GM13976 (cell line): ENCODE measurements around the gene CAPN15.

Experiments used
- DNase-seq: peaks from one replicate; pipeline ENCODE4 v3.0.0; 2012; ENCODE audit warnings: low spot score
- in situ Hi-C: fragments of 300-500 bp; cut with MboI; formaldehyde crosslinking; loops from one replicate; pipeline ENCODE4 v1.12.0; 2022; ENCODE audit warnings: low sequenced_read_pairs, mixed read lengths, inconsistent platforms; ENCODE audit not compliant: unreplicated experiment
- TF ChIP-seq, protein P1 (sequence below): IDR thresholded peaks from 2 replicates; pipeline ENCODE4 v1.5.1; 2012; ENCODE audit warnings: borderline replicate concordance, mild to moderate bottlenecking; ENCODE audit not compliant: insufficient read depth; ENCODE audit errors: extremely low read depth, missing control alignments, control extremely low read depth

Gene CAPN15

DNA sequence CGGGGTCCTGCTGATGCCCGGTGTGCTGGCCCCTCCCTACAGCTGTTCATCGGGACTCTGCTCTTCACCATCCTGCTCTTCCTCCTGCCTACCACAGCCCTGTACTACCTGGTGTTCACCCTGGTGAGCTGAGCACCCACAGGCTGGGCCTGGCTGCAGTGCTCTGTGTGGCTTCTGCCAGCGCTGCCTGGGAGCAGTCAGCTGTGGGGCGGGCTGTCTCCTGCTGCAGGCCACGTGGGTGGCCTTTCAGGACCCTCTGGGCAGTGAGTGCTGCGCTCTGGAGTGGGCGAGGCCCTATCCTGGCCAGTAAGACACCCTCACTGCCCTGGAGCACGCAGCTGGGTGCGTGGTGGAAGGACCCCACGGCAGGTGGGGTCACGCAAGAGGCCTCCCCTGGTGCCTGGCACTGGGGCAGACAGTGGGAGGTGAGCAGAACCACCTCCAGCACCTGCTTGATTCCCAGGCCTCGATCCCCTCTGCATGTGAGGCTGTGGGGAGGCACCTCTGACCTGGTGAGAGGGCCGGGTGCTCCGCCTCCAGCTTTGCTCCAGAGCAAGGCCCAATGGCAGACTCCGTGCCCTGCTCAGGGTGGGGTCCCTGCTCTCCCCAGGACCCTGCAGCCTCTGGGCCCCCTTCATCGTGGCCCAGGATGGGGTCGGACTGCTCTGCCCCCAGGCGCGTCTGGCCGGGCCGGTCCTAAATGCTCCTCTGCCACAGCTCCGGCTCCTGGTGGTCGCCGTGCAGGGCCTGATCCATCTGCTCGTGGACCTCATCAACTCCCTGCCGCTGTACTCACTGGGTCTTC is 52.8 kb downstream of the CAPN15 start:
- in situ Hi-C loops: no loop called here
- DNase-seq: no peak
- TF ChIP-seq, protein P1, sequence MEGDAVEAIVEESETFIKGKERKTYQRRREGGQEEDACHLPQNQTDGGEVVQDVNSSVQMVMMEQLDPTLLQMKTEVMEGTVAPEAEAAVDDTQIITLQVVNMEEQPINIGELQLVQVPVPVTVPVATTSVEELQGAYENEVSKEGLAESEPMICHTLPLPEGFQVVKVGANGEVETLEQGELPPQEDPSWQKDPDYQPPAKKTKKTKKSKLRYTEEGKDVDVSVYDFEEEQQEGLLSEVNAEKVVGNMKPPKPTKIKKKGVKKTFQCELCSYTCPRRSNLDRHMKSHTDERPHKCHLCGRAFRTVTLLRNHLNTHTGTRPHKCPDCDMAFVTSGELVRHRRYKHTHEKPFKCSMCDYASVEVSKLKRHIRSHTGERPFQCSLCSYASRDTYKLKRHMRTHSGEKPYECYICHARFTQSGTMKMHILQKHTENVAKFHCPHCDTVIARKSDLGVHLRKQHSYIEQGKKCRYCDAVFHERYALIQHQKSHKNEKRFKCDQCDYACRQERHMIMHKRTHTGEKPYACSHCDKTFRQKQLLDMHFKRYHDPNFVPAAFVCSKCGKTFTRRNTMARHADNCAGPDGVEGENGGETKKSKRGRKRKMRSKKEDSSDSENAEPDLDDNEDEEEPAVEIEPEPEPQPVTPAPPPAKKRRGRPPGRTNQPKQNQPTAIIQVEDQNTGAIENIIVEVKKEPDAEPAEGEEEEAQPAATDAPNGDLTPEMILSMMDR: no peak

DNA sequence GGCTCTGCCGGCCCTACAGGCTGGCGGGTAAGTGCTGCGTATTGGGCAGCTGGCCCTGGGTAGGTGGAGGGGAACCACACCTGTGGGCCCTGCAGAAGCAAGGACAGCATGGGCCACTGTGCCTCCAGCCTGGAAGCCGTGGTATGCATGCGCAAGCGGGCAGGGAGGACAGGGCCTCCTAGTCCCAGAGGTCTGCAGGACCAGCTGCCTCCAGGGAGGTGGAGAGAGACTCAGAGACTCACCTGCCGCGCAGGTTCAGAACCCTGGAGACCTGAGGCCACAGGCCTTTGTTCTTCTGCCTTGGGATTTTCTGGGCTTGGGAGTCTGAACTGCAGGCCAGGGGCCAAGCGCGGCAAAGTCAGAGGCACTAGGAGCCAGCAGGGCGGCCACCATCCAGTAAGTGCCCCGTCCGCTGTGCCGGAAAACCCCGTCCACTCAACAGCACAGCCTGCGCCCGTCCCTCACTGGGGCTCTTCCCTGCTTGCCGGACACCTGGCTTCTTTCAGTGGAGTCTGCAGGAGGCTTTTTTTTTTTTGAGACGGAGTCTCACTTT is 53.5 kb downstream of the CAPN15 start:
- DNase-seq: no peak
- in situ Hi-C loops: no loop called here
- TF ChIP-seq, protein P1: no peak

DNA sequence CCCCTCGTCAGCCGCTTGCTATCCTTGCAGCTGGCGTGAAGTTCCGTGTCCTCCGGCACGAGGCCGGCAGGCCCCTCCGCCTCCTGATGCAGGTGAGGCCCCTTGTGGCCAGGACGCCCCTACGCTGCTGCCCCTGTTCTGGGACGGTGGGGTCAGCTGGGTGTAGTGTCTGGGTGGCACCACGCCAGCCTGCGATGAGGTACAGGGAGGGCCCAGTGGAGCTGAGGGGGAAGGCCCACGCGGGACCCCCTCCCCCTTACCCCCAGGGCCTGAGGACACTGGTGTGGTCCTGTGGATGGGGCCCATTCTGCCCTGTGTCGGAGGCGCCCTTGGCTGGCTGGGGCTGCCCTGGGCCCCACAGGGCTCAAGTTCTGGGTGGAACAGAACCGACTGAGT is 54.7 kb downstream of the CAPN15 start:
- no peak for DNase-seq
- in situ Hi-C loops: no loop called here
- TF ChIP-seq, protein P1: no peak

DNA sequence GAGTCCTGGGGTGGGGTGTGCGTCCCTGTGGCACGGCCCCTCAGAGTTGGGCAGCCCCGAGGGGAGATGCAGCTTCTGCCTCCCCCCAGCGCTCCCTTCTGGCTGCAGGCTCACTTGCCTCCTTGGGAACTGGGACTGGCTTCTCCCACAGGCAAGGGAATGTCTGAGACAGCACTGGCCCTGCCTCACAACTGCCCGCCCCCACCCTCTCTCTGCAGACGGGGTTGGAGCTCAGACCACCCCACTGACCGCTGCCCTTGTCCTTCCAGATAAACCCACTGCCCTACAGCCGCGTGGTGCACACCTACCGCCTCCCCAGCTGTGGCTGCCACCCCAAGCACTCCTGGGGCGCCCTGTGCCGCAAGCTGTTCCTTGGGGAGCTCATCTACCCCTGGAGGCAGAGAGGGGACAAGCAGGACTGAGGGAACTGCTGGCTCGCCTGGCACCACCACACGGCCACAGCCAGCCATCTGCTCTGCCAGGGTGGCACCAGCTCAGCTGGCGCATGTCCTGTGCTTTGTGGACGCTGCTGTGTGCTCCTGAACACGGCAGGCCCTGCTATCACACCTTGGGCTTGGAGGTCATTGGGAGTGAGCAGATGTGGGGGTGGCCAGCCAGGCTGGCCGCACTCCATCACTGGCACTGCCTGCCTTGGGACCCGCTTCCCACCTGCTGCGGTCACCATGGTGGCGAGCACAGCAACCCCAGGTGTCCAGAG is 55.3 kb downstream of the CAPN15 start:
- TF ChIP-seq, protein P1: no peak
- in situ Hi-C loops: no loop called here
- no peak for DNase-seq

DNA sequence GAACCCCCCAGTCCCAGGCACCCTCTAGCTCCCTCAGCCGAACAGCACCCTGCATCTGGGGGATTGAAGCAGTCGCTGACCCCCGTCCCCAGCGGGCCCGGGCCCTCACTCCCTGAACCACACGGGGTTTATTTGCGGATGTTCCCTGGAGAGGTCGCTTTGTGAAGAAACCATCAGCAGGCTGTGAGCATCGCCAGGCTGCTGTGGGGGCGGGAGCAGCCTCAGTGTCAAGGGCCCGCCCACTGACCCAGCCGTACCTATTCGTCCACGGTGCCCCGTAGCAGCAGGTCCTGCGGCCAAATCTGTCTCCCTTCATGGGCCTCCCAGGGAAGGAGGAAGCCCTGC is 55.9 kb downstream of the CAPN15 start:
- TF ChIP-seq, protein P1: no peak
- in situ Hi-C loops: no loop called here
- no peak for DNase-seq

DNA sequence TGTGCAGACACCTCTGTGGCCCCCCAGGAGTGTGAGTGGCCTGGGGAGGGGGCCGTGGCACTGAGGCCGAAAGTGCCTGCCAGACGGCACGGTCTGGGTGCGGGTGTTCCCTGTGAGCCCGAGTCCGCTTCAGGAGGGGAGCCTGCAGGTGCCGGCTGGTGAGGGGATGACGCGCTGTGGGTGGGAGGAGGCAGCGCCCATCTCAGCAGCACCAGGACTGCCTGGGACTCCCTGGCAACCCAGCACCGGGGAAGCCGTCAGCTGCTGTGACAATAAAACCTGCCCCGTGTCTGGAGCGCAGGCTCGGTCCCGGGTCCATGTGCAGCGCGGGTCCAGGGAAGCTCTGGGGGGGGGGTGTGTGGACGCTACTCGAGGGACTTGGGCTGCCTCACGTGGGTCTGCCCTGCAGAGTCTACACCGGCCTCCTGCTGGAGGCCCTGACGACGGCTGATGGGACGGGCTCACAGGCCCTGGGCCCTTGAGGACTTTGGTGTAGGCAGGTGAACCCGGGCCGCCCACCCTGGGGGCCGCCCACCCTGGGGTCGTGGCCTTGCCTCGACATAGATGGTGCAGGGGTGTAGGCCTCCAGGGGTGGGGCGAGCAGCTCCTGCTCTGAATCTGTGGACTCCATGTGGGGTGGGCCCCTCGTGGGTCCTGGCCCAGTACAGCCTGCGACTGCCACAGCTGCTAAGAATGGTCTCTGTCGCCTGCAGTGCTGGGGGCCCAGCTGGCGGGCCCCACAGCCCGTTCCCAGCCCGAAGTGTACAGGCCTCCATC is 56.5 kb downstream of the CAPN15 start:
- TF ChIP-seq, protein P1: no peak
- in situ Hi-C loops: no loop called here
- DNase-seq: no peak
